SK-N-SH treated with all-trans-retinoic acid at 6 μM for 48 hours (cell line): ENCODE measurements around the gene LARGE1.

Experiments used
- ATAC-seq: fragments of 200-7000 bp; cut with Tn5 transposase; 3 replicates; pipeline ENCODE4 v1.9.1; 2020; ENCODE audit warnings: mild to moderate bottlenecking, moderate library complexity
- ARNTL ChIP-seq: fragments of 450-650 bp; formaldehyde crosslinking; IDR thresholded peaks from 2 replicates; pipeline ENCODE4 v1.5.0; 2020; ENCODE audit warnings: low read depth, mild to moderate bottlenecking, moderate library complexity, borderline replicate concordance
- BACH2 ChIP-seq: fragments of 250-450 bp; sonication (Bioruptor Pico); IDR thresholded peaks from 2 replicates; pipeline ENCODE4 v1.9.0; 2021; ENCODE audit warnings: mild to moderate bottlenecking, borderline replicate concordance
- CSDC2 ChIP-seq: fragments of 250-450 bp; sonication (Bioruptor Pico); IDR thresholded peaks from 2 replicates; pipeline ENCODE4 v1.5.0; 2020; ENCODE audit warnings: mild to moderate bottlenecking, moderate library complexity
- GLIS3 ChIP-seq: fragments of 250-450 bp; sonication (Bioruptor Pico); IDR thresholded peaks from 2 replicates; pipeline ENCODE4 v1.5.0; 2020; ENCODE audit warnings: mild to moderate bottlenecking, moderate library complexity
- PPARA ChIP-seq: fragments of 250-450 bp; sonication (Bioruptor Pico); IDR thresholded peaks from 2 replicates; pipeline ENCODE4 v1.5.0; 2020; ENCODE audit warnings: mild to moderate bottlenecking, borderline replicate concordance
- RARB ChIP-seq: fragments of 250-450 bp; sonication (Bioruptor Pico); IDR thresholded peaks from 2 replicates; pipeline ENCODE4 v1.8.0; 2021; ENCODE audit warnings: mild to moderate bottlenecking, moderate library complexity
- SNAI2 ChIP-seq: fragments of 250-450 bp; sonication (Bioruptor Pico); IDR thresholded peaks from 2 replicates; pipeline ENCODE4 v1.5.0; 2020; ENCODE audit warnings: mild to moderate bottlenecking, moderate library complexity
- TCF4 ChIP-seq: fragments of 250-450 bp; sonication (Bioruptor Pico); IDR thresholded peaks from 2 replicates; pipeline ENCODE4 v1.8.0; 2021; ENCODE audit warnings: mild to moderate bottlenecking, moderate library complexity, borderline replicate concordance
- TOX ChIP-seq: fragments of 250-450 bp; sonication (Bioruptor Pico); IDR thresholded peaks from 2 replicates; pipeline ENCODE4 v1.8.0; 2021; ENCODE audit warnings: mild to moderate bottlenecking, moderate library complexity, borderline replicate concordance
- ZC3H10 ChIP-seq: fragments of 250-450 bp; sonication (Bioruptor Pico); IDR thresholded peaks from 2 replicates; pipeline ENCODE4 v1.5.1; 2021; ENCODE audit warnings: mild to moderate bottlenecking, moderate library complexity
- ZFP3 ChIP-seq: fragments of 250-450 bp; sonication (Bioruptor Pico); IDR thresholded peaks from 2 replicates; pipeline ENCODE4 v1.5.0; 2020; ENCODE audit warnings: mild to moderate bottlenecking, moderate library complexity
- ZNF565 ChIP-seq: fragments of 450-650 bp; formaldehyde crosslinking; conservative IDR thresholded peaks from 2 replicates; pipeline ENCODE4 v1.5.0; 2020; ENCODE audit warnings: low read depth, mild to moderate bottlenecking, moderate library complexity
- ZNF70 ChIP-seq: fragments of 450-650 bp; formaldehyde crosslinking; IDR thresholded peaks from 2 replicates; pipeline ENCODE4 v1.5.0; 2020; ENCODE audit warnings: mild to moderate bottlenecking, moderate library complexity
- ZNF8 ChIP-seq: fragments of 450-650 bp; formaldehyde crosslinking; IDR thresholded peaks from 2 replicates; pipeline ENCODE4 v1.5.0; 2020; ENCODE audit warnings: mild to moderate bottlenecking, moderate library complexity
- TF ChIP-seq, protein P1 (sequence below): fragments of 250-450 bp; sonication (Bioruptor Pico); IDR thresholded peaks from 2 replicates; pipeline ENCODE4 v1.5.1; 2020; ENCODE audit warnings: low read depth, mild to moderate bottlenecking, moderate library complexity
- TF ChIP-seq, protein P2 (sequence below): fragments of 250-450 bp; sonication (Bioruptor Pico); IDR thresholded peaks from 2 replicates; pipeline ENCODE4 v1.5.0; 2020; ENCODE audit warnings: mild to moderate bottlenecking, moderate library complexity
- TF ChIP-seq, protein P3 (sequence below): fragments of 250-450 bp; sonication (Bioruptor Pico); IDR thresholded peaks from 2 replicates; pipeline ENCODE4 v1.8.0; 2020; ENCODE audit warnings: mild to moderate bottlenecking, moderate library complexity, borderline replicate concordance
- TF ChIP-seq, protein P4 (sequence below): fragments of 250-450 bp; sonication (Bioruptor Pico); IDR thresholded peaks from 2 replicates; pipeline ENCODE4 v1.5.1; 2021; ENCODE audit warnings: mild to moderate bottlenecking, moderate library complexity
- TF ChIP-seq, protein P5 (sequence below): fragments of 250-450 bp; sonication (Bioruptor Pico); IDR thresholded peaks from 2 replicates; pipeline ENCODE4 v1.8.0; 2021; ENCODE audit warnings: low read depth, mild to moderate bottlenecking, moderate library complexity, borderline replicate concordance

LARGE1 gene

DNA sequence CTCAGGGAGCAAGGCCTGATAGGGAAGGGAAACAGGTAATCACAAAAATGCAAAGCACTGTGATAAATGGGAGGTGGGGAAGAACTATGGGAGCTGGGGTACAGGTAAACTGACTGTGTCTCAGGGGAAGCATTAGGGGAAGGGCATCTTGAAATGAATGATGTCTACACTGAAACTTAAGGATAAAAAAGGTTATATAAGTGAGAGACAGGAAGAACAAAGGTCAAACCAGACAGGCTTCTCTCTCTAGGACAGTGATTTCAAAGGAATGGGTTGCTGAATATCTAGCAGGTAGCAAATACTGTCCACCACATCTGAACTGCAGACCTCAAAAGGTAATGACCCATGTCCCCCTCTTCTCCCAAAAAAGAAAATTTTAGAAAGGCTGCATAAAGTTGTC lies 529.0 kb downstream of the LARGE1 start:
- no peak for ATAC-seq
- TF ChIP-seq, protein P1, sequence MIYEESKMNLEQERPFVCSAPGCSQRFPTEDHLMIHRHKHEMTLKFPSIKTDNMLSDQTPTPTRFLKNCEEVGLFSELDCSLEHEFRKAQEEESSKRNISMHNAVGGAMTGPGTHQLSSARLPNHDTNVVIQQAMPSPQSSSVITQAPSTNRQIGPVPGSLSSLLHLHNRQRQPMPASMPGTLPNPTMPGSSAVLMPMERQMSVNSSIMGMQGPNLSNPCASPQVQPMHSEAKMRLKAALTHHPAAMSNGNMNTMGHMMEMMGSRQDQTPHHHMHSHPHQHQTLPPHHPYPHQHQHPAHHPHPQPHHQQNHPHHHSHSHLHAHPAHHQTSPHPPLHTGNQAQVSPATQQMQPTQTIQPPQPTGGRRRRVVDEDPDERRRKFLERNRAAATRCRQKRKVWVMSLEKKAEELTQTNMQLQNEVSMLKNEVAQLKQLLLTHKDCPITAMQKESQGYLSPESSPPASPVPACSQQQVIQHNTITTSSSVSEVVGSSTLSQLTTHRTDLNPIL (CRISPR knock-in tag), result no peak
- TF ChIP-seq ZNF70 (CRISPR knock-in tag), result no peak
- TF ChIP-seq, protein P2, sequence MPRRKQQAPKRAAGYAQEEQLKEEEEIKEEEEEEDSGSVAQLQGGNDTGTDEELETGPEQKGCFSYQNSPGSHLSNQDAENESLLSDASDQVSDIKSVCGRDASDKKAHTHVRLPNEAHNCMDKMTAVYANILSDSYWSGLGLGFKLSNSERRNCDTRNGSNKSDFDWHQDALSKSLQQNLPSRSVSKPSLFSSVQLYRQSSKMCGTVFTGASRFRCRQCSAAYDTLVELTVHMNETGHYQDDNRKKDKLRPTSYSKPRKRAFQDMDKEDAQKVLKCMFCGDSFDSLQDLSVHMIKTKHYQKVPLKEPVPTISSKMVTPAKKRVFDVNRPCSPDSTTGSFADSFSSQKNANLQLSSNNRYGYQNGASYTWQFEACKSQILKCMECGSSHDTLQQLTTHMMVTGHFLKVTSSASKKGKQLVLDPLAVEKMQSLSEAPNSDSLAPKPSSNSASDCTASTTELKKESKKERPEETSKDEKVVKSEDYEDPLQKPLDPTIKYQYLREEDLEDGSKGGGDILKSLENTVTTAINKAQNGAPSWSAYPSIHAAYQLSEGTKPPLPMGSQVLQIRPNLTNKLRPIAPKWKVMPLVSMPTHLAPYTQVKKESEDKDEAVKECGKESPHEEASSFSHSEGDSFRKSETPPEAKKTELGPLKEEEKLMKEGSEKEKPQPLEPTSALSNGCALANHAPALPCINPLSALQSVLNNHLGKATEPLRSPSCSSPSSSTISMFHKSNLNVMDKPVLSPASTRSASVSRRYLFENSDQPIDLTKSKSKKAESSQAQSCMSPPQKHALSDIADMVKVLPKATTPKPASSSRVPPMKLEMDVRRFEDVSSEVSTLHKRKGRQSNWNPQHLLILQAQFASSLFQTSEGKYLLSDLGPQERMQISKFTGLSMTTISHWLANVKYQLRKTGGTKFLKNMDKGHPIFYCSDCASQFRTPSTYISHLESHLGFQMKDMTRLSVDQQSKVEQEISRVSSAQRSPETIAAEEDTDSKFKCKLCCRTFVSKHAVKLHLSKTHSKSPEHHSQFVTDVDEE, result no peak
- no peak for TF ChIP-seq PPARA (CRISPR knock-in tag)
- no peak for TF ChIP-seq ZFP3
- no peak for TF ChIP-seq ZNF8 (CRISPR knock-in tag)
- no peak for TF ChIP-seq GLIS3
- TF ChIP-seq ZC3H10 (CRISPR knock-in tag), result no peak
- TF ChIP-seq CSDC2, result no peak
- TF ChIP-seq RARB, result no peak
- TF ChIP-seq SNAI2 (CRISPR knock-in tag), result no peak

DNA sequence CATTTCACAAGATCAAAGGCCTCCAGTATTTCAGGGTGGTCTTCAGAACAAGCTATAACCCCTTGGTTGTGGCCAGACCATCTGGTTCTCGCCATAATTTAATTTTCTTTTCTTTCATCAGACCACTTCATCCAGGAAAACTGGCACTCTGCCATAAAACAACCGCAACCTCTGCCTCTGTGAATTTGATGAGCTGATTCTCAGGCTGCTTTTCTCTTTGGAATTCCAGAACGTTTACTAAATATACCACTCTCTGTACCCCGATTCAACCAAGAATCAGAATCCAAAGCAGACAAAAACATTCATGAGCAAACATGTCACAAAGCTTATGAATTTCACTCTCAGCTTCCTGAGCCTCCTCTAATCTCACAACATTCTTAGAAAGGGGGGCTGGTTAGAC lies 530.3 kb downstream of the LARGE1 start:
- no peak for TF ChIP-seq TOX (CRISPR knock-in tag)
- no peak for TF ChIP-seq PPARA (CRISPR knock-in tag)
- ATAC-seq, result no peak

DNA sequence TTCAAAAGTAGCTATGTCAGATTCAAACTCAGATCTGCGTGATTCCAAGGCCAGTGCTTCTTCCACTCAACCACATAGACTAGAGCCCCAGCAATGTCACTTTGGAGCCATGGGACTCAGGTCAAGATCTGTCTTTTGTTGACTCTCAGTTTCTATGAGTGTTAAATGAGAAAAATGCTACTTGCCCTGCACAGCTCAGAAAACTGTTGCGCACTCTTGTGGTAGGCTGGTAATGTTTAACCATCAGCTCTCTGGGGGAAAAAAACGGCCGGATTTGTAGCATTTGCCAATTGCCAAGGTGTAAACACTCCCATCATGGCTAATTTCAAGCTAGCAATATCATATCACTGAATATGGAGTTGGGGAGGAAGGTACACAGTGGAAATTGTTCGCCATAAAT lies 534.0 kb downstream of the LARGE1 start:
- no peak for ATAC-seq

More for the DNA sequence above, 534.0 kb downstream of the LARGE1 start:
- TF ChIP-seq SNAI2 (CRISPR knock-in tag) (no peak), ARNTL (no peak), ZNF565 (CRISPR knock-in tag) (no peak), RARB (no peak), ZNF70 (CRISPR knock-in tag) (no peak), TCF4 (CRISPR knock-in tag) (no peak), GLIS3 (no peak), ZNF8 (CRISPR knock-in tag) (no peak), BACH2 (CRISPR knock-in tag) (no peak)
- TF ChIP-seq, protein P3, sequence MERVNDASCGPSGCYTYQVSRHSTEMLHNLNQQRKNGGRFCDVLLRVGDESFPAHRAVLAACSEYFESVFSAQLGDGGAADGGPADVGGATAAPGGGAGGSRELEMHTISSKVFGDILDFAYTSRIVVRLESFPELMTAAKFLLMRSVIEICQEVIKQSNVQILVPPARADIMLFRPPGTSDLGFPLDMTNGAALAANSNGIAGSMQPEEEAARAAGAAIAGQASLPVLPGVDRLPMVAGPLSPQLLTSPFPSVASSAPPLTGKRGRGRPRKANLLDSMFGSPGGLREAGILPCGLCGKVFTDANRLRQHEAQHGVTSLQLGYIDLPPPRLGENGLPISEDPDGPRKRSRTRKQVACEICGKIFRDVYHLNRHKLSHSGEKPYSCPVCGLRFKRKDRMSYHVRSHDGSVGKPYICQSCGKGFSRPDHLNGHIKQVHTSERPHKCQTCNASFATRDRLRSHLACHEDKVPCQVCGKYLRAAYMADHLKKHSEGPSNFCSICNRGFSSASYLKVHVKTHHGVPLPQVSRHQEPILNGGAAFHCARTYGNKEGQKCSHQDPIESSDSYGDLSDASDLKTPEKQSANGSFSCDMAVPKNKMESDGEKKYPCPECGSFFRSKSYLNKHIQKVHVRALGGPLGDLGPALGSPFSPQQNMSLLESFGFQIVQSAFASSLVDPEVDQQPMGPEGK (CRISPR knock-in tag), result no peak
- TF ChIP-seq, protein P1 (CRISPR knock-in tag), result no peak
- TF ChIP-seq, protein P4, sequence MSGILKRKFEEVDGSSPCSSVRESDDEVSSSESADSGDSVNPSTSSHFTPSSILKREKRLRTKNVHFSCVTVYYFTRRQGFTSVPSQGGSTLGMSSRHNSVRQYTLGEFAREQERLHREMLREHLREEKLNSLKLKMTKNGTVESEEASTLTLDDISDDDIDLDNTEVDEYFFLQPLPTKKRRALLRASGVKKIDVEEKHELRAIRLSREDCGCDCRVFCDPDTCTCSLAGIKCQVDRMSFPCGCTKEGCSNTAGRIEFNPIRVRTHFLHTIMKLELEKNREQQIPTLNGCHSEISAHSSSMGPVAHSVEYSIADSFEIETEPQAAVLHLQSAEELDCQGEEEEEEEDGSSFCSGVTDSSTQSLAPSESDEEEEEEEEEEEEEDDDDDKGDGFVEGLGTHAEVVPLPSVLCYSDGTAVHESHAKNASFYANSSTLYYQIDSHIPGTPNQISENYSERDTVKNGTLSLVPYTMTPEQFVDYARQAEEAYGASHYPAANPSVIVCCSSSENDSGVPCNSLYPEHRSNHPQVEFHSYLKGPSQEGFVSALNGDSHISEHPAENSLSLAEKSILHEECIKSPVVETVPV (CRISPR knock-in tag), result no peak
- TF ChIP-seq, protein P5, sequence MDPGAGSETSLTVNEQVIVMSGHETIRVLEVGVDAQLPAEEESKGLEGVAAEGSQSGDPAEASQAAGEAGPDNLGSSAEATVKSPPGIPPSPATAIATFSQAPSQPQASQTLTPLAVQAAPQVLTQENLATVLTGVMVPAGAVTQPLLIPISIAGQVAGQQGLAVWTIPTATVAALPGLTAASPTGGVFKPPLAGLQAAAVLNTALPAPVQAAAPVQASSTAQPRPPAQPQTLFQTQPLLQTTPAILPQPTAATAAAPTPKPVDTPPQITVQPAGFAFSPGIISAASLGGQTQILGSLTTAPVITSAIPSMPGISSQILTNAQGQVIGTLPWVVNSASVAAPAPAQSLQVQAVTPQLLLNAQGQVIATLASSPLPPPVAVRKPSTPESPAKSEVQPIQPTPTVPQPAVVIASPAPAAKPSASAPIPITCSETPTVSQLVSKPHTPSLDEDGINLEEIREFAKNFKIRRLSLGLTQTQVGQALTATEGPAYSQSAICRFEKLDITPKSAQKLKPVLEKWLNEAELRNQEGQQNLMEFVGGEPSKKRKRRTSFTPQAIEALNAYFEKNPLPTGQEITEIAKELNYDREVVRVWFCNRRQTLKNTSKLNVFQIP (CRISPR knock-in tag), result no peak
